ENCODE data around the gene POU3F3. TPM values are rescaled to one million over a fixed set of nuclear protein-coding genes. Genes with fewer than 3 reads are reported as not detected.

The POU3F3 gene
- total RNA-seq, result not detected

DNA sequence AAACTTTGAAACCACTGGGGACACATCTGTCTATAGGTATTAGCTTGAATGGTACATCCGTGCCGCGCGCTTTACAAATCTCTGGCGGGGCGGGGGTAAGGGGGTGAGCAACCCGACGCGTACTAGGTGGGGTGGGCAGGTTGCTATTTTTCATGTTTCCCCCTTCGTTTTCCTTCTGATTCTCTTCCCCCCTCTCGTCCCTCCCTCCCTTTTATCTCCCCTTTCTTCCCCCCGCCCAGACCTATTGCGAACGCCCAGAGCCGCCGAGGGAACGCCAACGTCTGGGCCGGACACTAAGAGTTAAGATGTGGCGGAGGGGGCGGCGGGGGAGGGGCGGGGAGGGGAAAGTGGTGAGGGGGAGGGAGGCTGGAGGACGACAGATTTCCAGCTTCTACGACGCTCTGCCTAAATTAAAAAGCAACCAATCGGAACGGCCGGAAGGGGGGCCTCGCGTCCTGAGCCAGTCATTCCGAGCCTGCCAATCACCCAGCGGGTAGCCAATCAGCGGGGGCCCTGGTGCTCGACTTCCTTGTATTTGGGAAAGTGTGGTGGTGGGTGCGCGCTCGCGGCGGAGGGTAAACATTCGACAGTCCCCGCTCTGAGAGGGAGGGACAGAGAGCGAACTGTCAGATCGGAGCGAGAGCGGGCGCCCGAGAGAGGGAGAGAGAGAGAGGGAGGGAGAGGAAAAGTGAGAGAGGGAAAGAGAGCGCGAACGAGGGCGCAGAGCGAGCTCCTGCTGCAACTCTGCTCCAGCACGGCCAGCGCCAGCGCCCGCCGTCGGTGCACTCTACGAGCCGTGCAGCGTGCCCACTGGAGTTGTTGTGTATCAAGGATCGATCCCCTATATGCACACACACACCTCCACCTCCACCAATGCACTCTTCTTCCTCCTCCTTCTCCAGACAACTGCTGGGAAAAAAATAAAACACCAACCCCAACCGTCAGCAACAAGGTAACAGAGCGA is at the start of gene POU3F3:
POU3F3 (plus strand) TSS at position 582 of the 964 bp plus-strand sequence. CDS start 1,396 bp downstream, outside the sequence.
- Histone ChIP-seq H3K4me3 (ENCODE audit: low read length) (peak within 1 kb of the TSS; percentile 13), H3K4me1 (ENCODE audit: insufficient read depth, low read length) (peaks cover 45% of the 10 kb centered on the region), H3K27me3 (ENCODE audit: insufficient read depth, low read length) (peaks cover 79% of the 10 kb centered on the region), H3K9me3 (ENCODE audit: low read depth, low read length) (no peaks in the 10 kb centered on the region)

GRCh38 chr2:104804148-104804890 is 49.6 kb upstream of the POU3F3 start:
- no peaks in the 10 kb centered on the region for H3K4me1 ChIP-seq (ENCODE audit: insufficient read depth, low read length)
- H3K9me3 ChIP-seq (ENCODE audit: low read depth, low read length), result no peaks in the 10 kb centered on the region
- H3K27me3 ChIP-seq (ENCODE audit: insufficient read depth, low read length), result no peaks in the 10 kb centered on the region
- H3K4me3 ChIP-seq (ENCODE audit: low read length), result no peak overlapping the region

DNA sequence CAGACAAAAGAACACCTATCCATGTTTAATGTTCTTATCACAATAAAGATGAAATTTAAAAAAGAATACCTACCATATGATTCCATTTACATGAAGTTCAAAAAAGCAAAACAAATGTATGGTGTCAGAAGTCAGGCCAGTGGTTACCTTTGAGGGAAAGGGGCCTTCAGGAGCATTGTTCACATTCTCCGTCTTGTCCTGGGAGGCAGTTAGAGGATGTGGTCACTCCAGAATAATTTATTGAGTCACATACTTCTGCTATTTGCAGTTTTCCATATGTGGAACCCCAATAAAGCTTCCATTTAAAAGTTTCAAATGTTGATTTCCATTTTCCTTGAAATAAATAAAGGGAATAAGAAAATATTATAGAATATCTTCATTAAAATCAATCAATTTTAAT is 41.6 kb upstream of the POU3F3 start:
- H3K27me3 ChIP-seq (ENCODE audit: insufficient read depth, low read length), result no peaks in the 10 kb centered on the region
- H3K4me1 ChIP-seq (ENCODE audit: insufficient read depth, low read length), result peaks cover 14% of the 10 kb centered on the region
- H3K4me3 ChIP-seq (ENCODE audit: low read length), result no peak overlapping the region
- H3K9me3 ChIP-seq (ENCODE audit: low read depth, low read length), result no peaks in the 10 kb centered on the region

DNA sequence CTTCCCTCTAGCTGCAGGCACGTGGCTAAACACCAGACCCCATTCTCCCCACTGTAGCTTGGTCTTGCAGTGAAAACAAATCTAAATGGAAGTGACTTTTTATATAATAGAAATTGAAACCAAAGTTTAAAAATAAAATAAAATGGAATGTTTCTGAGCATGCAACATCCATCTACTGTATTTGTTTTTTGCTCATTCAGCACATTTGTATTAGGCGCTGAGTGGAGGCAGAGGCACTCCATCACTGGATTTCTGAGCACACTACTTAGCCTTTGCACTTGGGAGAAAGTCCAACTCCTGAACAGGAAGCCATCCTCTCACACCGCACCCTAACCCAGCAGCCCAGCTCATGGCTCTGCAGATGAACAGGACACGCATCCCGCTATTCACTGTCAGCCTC is 37.8 kb upstream of the POU3F3 start:
- no peak overlapping the region for H3K4me3 ChIP-seq (ENCODE audit: low read length)
- no peaks in the 10 kb centered on the region for H3K9me3 ChIP-seq (ENCODE audit: low read depth, low read length)
- H3K4me1 ChIP-seq (ENCODE audit: insufficient read depth, low read length), result peaks cover 14% of the 10 kb centered on the region
- H3K27me3 ChIP-seq (ENCODE audit: insufficient read depth, low read length), result no peaks in the 10 kb centered on the region

DNA sequence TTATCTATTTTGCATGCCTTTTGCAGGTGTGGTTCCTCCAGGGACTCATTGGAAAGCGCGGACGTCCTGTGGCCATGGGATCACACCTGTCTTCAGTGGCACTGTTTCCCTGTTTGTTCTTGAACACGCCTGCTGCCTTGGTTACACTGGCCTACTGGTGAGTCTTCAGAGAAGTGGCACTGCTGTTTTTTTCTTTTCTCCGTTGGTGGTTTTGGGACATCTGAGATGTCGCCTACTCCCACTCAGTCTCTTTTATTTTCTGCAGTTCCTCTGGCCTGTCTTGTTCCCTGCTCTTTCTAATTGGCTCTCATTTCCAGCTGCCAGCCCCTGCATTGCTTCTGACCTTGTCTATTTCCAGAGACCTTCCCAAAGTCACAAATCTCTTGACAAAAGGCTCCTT is 35.7 kb upstream of the POU3F3 start:
- no peak overlapping the region for H3K4me3 ChIP-seq (ENCODE audit: low read length)
- no peaks in the 10 kb centered on the region for H3K27me3 ChIP-seq (ENCODE audit: insufficient read depth, low read length)
- H3K9me3 ChIP-seq (ENCODE audit: low read depth, low read length), result no peaks in the 10 kb centered on the region
- no peaks in the 10 kb centered on the region for H3K4me1 ChIP-seq (ENCODE audit: insufficient read depth, low read length)

DNA sequence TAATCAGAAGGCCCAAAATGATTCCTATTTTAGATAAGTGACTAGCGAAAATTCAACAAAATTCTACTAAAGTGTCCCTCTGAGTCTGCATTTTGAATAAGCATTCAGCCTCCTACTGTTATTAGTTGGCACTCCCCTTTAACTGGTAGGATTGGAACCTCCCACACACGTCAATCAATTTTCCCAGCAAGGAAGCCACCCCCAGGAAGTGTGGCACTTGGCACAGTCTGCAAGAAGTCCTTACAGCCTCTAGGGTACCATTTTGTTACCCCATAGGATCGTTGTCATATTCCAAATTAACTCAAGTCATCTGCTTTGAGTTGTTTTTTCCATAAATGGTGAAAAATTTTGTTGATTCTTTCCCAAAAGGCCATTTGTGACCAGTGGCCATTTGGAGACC is 33.8 kb upstream of the POU3F3 start:
- Histone ChIP-seq H3K4me1 (ENCODE audit: insufficient read depth, low read length) (no peaks in the 10 kb centered on the region), H3K9me3 (ENCODE audit: low read depth, low read length) (no peaks in the 10 kb centered on the region), H3K4me3 (ENCODE audit: low read length) (no peak overlapping the region), H3K27me3 (ENCODE audit: insufficient read depth, low read length) (no peaks in the 10 kb centered on the region)

- Histone ChIP-seq H3K27me3 (ENCODE audit: insufficient read depth, low read length) (no peaks in the 10 kb centered on the region), H3K9me3 (ENCODE audit: low read depth, low read length) (no peaks in the 10 kb centered on the region), H3K4me1 (ENCODE audit: insufficient read depth, low read length) (no peaks in the 10 kb centered on the region), H3K4me3 (ENCODE audit: low read length) (no peak overlapping the region)
Measured at GRCh38 chr2:104825124-104825865, 28.6 kb upstream of the POU3F3 start.

DNA sequence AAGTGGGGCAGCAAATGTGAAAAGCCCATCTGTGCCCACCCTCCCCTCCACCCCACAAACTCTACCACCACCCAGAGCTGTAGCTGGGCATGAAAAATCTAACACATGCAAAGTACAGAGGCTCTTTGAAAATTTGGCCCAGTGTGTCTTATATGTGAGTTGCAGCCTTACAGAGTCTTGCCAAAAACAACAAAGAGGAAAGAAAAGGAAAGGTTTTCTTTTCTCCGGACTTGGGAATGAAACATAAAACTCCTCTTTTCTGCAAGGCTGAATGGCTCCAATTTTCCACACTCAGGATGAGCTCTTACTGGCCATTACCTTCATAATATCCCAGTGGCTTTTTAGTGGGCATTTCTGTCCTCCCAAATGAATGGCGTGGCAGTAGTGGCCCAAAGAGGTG is 27.9 kb upstream of the POU3F3 start:
- no peaks in the 10 kb centered on the region for H3K4me1 ChIP-seq (ENCODE audit: insufficient read depth, low read length)
- H3K9me3 ChIP-seq (ENCODE audit: low read depth, low read length), result no peaks in the 10 kb centered on the region
- H3K4me3 ChIP-seq (ENCODE audit: low read length), result no peak overlapping the region
- H3K27me3 ChIP-seq (ENCODE audit: insufficient read depth, low read length), result no peaks in the 10 kb centered on the region

GRCh38 chr2:104831742-104832141 is 22.2 kb upstream of the POU3F3 start:
- no peaks in the 10 kb centered on the region for H3K27me3 ChIP-seq (ENCODE audit: insufficient read depth, low read length)
- no peaks in the 10 kb centered on the region for H3K4me1 ChIP-seq (ENCODE audit: insufficient read depth, low read length)
- no peak overlapping the region for H3K4me3 ChIP-seq (ENCODE audit: low read length)
- no peaks in the 10 kb centered on the region for H3K9me3 ChIP-seq (ENCODE audit: low read depth, low read length)

DNA sequence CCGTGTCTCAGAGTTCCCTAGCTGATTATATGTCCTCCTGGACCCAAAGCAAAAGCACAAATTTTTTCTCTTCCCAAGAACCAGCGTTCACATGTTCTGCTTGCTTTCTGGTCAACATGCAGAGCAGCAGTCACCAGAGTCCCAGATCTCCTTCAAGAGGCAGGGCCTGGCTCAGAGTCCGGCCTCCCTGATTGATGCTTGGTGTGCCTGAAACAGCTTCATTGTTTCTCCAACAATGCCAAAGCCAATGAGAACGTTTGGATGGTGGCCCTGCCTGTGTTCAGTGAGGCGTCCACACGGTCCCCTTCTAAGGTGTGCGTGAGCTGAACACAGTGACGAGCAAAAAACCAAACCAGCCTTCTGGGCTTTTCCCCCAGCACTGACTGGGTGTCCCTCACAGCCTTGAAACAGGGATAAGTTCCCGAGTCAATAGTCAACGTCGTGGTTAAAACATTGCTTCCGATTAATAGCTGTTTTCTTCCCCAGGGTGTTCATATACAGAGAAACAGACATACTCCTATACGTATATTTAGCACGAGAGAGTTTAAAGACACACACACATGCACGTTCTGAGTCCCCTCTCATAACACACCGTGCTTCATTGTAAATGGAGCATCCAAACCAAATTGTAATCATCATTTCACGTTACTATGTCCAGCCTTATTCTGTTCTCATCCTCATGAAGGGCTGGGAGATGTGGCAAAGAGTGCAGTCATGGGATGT is 19.3 kb upstream of the POU3F3 start:
- H3K9me3 ChIP-seq (ENCODE audit: low read depth, low read length), result no peaks in the 10 kb centered on the region
- no peak overlapping the region for H3K4me3 ChIP-seq (ENCODE audit: low read length)
- no peaks in the 10 kb centered on the region for H3K4me1 ChIP-seq (ENCODE audit: insufficient read depth, low read length)

GRCh38 chr2:104836265-104836664 is 17.6 kb upstream of the POU3F3 start:
- no peaks in the 10 kb centered on the region for H3K4me1 ChIP-seq (ENCODE audit: insufficient read depth, low read length)
- no peaks in the 10 kb centered on the region for H3K9me3 ChIP-seq (ENCODE audit: low read depth, low read length)
- peaks cover 15% of the 10 kb centered on the region for H3K27me3 ChIP-seq (ENCODE audit: insufficient read depth, low read length)
- H3K4me3 ChIP-seq (ENCODE audit: low read length), result no peak overlapping the region

More for the DNA sequence above, 19.3 kb upstream of the POU3F3 start:
- peaks cover 3% of the 10 kb centered on the region for H3K27me3 ChIP-seq (ENCODE audit: insufficient read depth, low read length)

GRCh38 chr2:104836841-104837240 is 17.1 kb upstream of the POU3F3 start:
- Histone ChIP-seq H3K27me3 (ENCODE audit: insufficient read depth, low read length) (peaks cover 20% of the 10 kb centered on the region), H3K9me3 (ENCODE audit: low read depth, low read length) (no peaks in the 10 kb centered on the region), H3K4me3 (ENCODE audit: low read length) (no peak overlapping the region), H3K4me1 (ENCODE audit: insufficient read depth, low read length) (no peaks in the 10 kb centered on the region)

DNA sequence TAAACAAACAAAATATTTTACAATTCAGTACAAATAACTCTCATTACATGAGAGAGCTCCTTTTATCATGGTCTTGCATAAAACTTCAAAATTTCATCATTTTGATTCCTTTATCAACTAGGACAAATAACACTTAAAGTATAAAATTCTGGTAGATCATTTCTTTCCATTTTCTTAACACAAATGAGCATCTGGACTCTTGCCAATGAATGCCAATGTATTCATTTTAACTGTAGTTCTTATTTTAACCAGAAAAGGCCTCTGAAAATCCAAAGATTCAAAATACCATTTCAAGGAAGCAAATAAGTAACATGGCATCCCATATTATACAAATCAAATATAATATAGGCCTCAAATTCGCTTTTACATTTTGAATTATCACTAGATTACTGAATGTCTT is 13.8 kb upstream of the POU3F3 start:
- H3K4me3 ChIP-seq (ENCODE audit: low read length), result no peak overlapping the region

DNA sequence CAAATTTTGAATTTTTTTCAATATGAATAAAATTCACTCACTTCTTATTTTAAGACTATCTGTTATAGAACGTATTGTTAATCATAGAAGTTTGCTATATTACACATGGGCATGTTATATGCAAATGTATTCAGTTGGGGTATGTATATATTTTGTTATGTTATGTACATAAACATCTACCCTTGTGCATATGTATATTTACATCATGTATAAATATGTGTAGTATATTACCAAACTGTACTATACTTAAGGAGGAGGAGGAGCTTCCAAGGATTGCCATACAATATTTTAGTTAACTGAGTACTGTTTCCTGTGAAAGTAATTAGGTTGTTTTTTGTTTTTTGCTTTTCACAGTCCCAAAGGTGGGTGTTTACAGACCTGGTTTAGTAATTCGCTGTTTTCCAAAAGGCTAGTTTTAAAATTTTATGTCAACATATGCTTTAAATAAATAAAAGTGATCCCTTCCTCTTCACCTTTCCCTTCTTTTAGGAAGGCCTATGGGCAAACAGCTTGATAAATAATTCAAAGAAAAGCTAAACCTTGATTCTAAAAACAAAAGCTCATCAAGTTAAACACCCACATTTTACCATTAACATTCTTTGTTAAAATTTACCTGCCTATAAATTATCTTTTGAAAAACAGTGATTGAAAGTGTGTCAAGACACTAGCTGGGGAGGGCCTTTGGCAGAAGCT is 12.9 kb upstream of the POU3F3 start:
- H3K9me3 ChIP-seq (ENCODE audit: low read depth, low read length), result no peaks in the 10 kb centered on the region
- peaks cover 31% of the 10 kb centered on the region for H3K4me1 ChIP-seq (ENCODE audit: insufficient read depth, low read length)
- H3K27me3 ChIP-seq (ENCODE audit: insufficient read depth, low read length), result peaks cover 61% of the 10 kb centered on the region
- no peak overlapping the region for H3K4me3 ChIP-seq (ENCODE audit: low read length)

More for the DNA sequence above, 13.8 kb upstream of the POU3F3 start:
- peaks cover 52% of the 10 kb centered on the region for H3K27me3 ChIP-seq (ENCODE audit: insufficient read depth, low read length)
- no peaks in the 10 kb centered on the region for H3K9me3 ChIP-seq (ENCODE audit: low read depth, low read length)
- peaks cover 28% of the 10 kb centered on the region for H3K4me1 ChIP-seq (ENCODE audit: insufficient read depth, low read length)

Measured in mononuclear cell (primary cell).